Spinal cord (tissue), 10 donors: ENCODE data around the gene CLEC16A. TPM values are rescaled to one million over a fixed set of nuclear protein-coding genes. Genes with fewer than 3 reads are reported as not detected.

ENCODE experiments used
- DNase-seq, 6 donors: peaks; one replicate each; pipeline versions ENCODE4 v3.0.0 to v3.0.0-alpha.2; 2013 to 2015; ENCODE audit warnings: low spot score in 6 of 6, low read depth in 4 of 6
- H3K27ac ChIP-seq: one replicate; pipeline ENCODE4 v1.5.1; 2013; ENCODE audit warnings: low read depth, low read length, control low read depth
- H3K27me3 ChIP-seq: one replicate; pipeline ENCODE4 v1.6.1; 2013; ENCODE audit warnings: low read length; ENCODE audit not compliant: control insufficient read depth, insufficient read depth
- H3K36me3 ChIP-seq: one replicate; pipeline ENCODE4 v1.6.1; 2013; ENCODE audit warnings: low read length; ENCODE audit not compliant: control insufficient read depth, insufficient read depth
- H3K4me1 ChIP-seq: one replicate; pipeline ENCODE4 v1.6.1; 2013; ENCODE audit warnings: low read length; ENCODE audit not compliant: control insufficient read depth, insufficient read depth
- H3K4me3 ChIP-seq: one replicate; pipeline ENCODE4 v1.5.1; 2013; ENCODE audit warnings: low read depth, low read length, control low read depth
- H3K9me3 ChIP-seq: one replicate; pipeline ENCODE4 v1.6.1; 2013; ENCODE audit warnings: low read length; ENCODE audit not compliant: control insufficient read depth, insufficient read depth
- WGBS: methylation state at CpG from one replicate; pipeline ENCODE4 v1.1.5; 2013; ENCODE audit warnings: missing lambda C conversion rate; ENCODE audit not compliant: insufficient coverage; 5-methylcytosine and 5-hydroxymethylcytosine counted together
- polyA plus RNA-seq, 2 donors: library from polyadenylated mRNA; unstranded; fragments of 120-200 nt; gene quantifications; one replicate each; pipeline ENCODE4 v1.2.1, GENCODE V29; 2013; ENCODE audit not compliant: insufficient read length in 2 of 2
- total RNA-seq, 2 donors: library from RNA; depleted of rRNA in 1 of 2; stranded (reverse); fragments of 120-200 nt in 1 of 2; fragments of >200 nt in 1 of 2; gene quantifications; one replicate each; pipeline versions ENCODE4 v1.2.3 to v1.2.4, GENCODE V29; 2013 to 2014
- donor health status: healthy.

CLEC16A gene
- total and polyA plus RNA-seq, 4 donors, result 19.5 to 38.4 (median 25.1) TPM

- H3K27me3 ChIP-seq, result no peaks in the 10 kb centered on the region
- peaks cover 1% of the 10 kb centered on the region for H3K4me1 ChIP-seq
- no peak for DNase-seq
- H3K27ac ChIP-seq, result no peak overlapping the region
- 88% methylated on average over 7 of the region's 7 CpGs for WGBS
- no peak overlapping the region for H3K4me3 ChIP-seq
- peaks cover 81% of the 10 kb centered on the region for H3K36me3 ChIP-seq
- H3K9me3 ChIP-seq, result no peaks in the 10 kb centered on the region
These were observed 225.8 kb downstream of the CLEC16A start for GRCh38 chr16:11170201-11170600.

- H3K9me3 ChIP-seq, result no peaks in the 10 kb centered on the region
- WGBS, result 92% methylated on average over 19 of the region's 19 CpGs
- no peaks in the 10 kb centered on the region for H3K4me1 ChIP-seq
- no peaks in the 10 kb centered on the region for H3K27me3 ChIP-seq
- peaks cover 79% of the 10 kb centered on the region for H3K36me3 ChIP-seq
- H3K27ac ChIP-seq, result no peak overlapping the region
- no peak overlapping the region for H3K4me3 ChIP-seq
- DNase-seq, result no peak
These were observed 226.5 kb downstream of the CLEC16A start for GRCh38 chr16:11170696-11171447.

- no peak overlapping the region for H3K4me3 ChIP-seq
These were observed 227.0 kb downstream of the CLEC16A start for GRCh38 chr16:11171448-11171709.

GRCh38 chr16:11171757-11172299, 227.5 kb downstream of the CLEC16A start:
- Histone ChIP-seq H3K36me3 (peaks cover 72% of the 10 kb centered on the region), H3K27me3 (no peaks in the 10 kb centered on the region), H3K4me3 (no peak overlapping the region), H3K27ac (no peak overlapping the region), H3K9me3 (no peaks in the 10 kb centered on the region), H3K4me1 (no peaks in the 10 kb centered on the region)
- DNase-seq, result no peak
- 100% methylated on average over 3 of the region's 3 CpGs for WGBS

More at GRCh38 chr16:11171448-11171709, 227.0 kb downstream of the CLEC16A start:
- H3K27ac ChIP-seq, result no peak overlapping the region
- H3K9me3 ChIP-seq, result no peaks in the 10 kb centered on the region
- peaks cover 76% of the 10 kb centered on the region for H3K36me3 ChIP-seq
- DNase-seq, result no peak
- H3K4me1 ChIP-seq, result no peaks in the 10 kb centered on the region
- no peaks in the 10 kb centered on the region for H3K27me3 ChIP-seq
- 82% methylated on average over 3 of the region's 4 CpGs for WGBS

- Histone ChIP-seq H3K4me3 (no peak overlapping the region), H3K36me3 (peaks cover 62% of the 10 kb centered on the region), H3K9me3 (no peaks in the 10 kb centered on the region), H3K27me3 (no peaks in the 10 kb centered on the region), H3K4me1 (no peaks in the 10 kb centered on the region), H3K27ac (no peak overlapping the region)
- 88% methylated on average over 14 of the region's 15 CpGs for WGBS
- DNase-seq, result no peak
These were observed 229.1 kb downstream of the CLEC16A start for GRCh38 chr16:11173426-11173825.

- DNase-seq, result no peak
- Histone ChIP-seq H3K36me3 (peaks cover 61% of the 10 kb centered on the region), H3K4me1 (no peaks in the 10 kb centered on the region), H3K27me3 (no peaks in the 10 kb centered on the region), H3K27ac (no peak overlapping the region), H3K4me3 (no peak overlapping the region), H3K9me3 (no peaks in the 10 kb centered on the region)
- 94% methylated on average over 26 of the region's 26 CpGs for WGBS
These were observed 229.8 kb downstream of the CLEC16A start for GRCh38 chr16:11174141-11174540.

- no peak overlapping the region for H3K4me3 ChIP-seq
- WGBS, result 90% methylated on average over 5 of the region's 7 CpGs
These were observed 230.9 kb downstream of the CLEC16A start for GRCh38 chr16:11175106-11175786.

GRCh38 chr16:11175787-11176341, 231.5 kb downstream of the CLEC16A start:
- WGBS, result 97% methylated on average over 6 of the region's 11 CpGs
- no peak overlapping the region for H3K27ac ChIP-seq
- no peak overlapping the region for H3K4me3 ChIP-seq
- no peaks in the 10 kb centered on the region for H3K27me3 ChIP-seq
- H3K36me3 ChIP-seq, result peaks cover 61% of the 10 kb centered on the region
- no peak for DNase-seq
- H3K4me1 ChIP-seq, result no peaks in the 10 kb centered on the region
- no peaks in the 10 kb centered on the region for H3K9me3 ChIP-seq

More at GRCh38 chr16:11175106-11175786, 230.9 kb downstream of the CLEC16A start:
- Histone ChIP-seq H3K36me3 (peaks cover 61% of the 10 kb centered on the region), H3K27ac (no peak overlapping the region), H3K9me3 (no peaks in the 10 kb centered on the region), H3K4me1 (no peaks in the 10 kb centered on the region), H3K27me3 (no peaks in the 10 kb centered on the region)
- DNase-seq, result no peak

- no peaks in the 10 kb centered on the region for H3K9me3 ChIP-seq
- H3K36me3 ChIP-seq, result peaks cover 66% of the 10 kb centered on the region
- H3K27ac ChIP-seq, result no peak overlapping the region
- H3K4me1 ChIP-seq, result peaks cover 1% of the 10 kb centered on the region
- no peaks in the 10 kb centered on the region for H3K27me3 ChIP-seq
- WGBS, result 89% methylated on average over 6 of the region's 6 CpGs
- H3K4me3 ChIP-seq, result no peak overlapping the region
- DNase-seq, result no peak
These were observed 233.3 kb downstream of the CLEC16A start for GRCh38 chr16:11177578-11178160.
